GM23338 (cell line): ENCODE data around the gene FICD. TPM values are rescaled to one million over a fixed set of nuclear protein-coding genes. Genes with fewer than 3 reads are reported as not detected.

Experiments used
- ATAC-seq: fragments of 200-7000 bp; cut with Tn5 transposase; 3 replicates; pipeline ENCODE4 v1.9.1; 2020
- DNase-seq: peaks from one replicate; pipeline ENCODE4 v3.0.0-alpha.2; 2015; ENCODE audit warnings: low spot score
- H2AFZ ChIP-seq: fragments of 200-600 bp; sonication (generic); 2 replicates; pipeline ENCODE4 v1.8.0; 2016; ENCODE audit warnings: antibody characterized with exemption, mild to moderate bottlenecking, moderate library complexity
- H3F3A ChIP-seq: fragments of 200-600 bp; sonication (generic); replicated peaks from 2 replicates; pipeline ENCODE4 v1.8.0; 2017; ENCODE audit warnings: antibody characterized with exemption, mixed run types, low read depth
- H3K27ac ChIP-seq: fragments of 200-600 bp; sonication (generic); 2 replicates; pipeline ENCODE4 v1.6.1; 2016; ENCODE audit warnings: low read depth
- H3K27me3 ChIP-seq: fragments of 200-600 bp; sonication (generic); 2 replicates; pipeline ENCODE4 v1.8.0; 2016; ENCODE audit warnings: mild to moderate bottlenecking, mixed run types, moderate library complexity; ENCODE audit not compliant: insufficient read depth
- H3K36me3 ChIP-seq: fragments of 200-600 bp; sonication (generic); 2 replicates; pipeline ENCODE4 v1.8.0; 2016; ENCODE audit warnings: mild to moderate bottlenecking; ENCODE audit not compliant: insufficient read depth
- H3K4me1 ChIP-seq: fragments of 200-600 bp; sonication (generic); 2 replicates; pipeline ENCODE4 v1.8.0; 2016; ENCODE audit warnings: mild to moderate bottlenecking, moderate library complexity; ENCODE audit not compliant: insufficient read depth
- H3K4me2 ChIP-seq: fragments of 200-600 bp; sonication (generic); 2 replicates; pipeline ENCODE4 v1.7.1; 2017; ENCODE audit warnings: mixed run types
- H3K4me3 ChIP-seq: fragments of 200-600 bp; sonication (generic); 2 replicates; pipeline ENCODE4 v1.6.1; 2016; ENCODE audit warnings: mixed run types
- H3K79me2 ChIP-seq: fragments of 200-600 bp; sonication (generic); replicated peaks from 2 replicates; pipeline ENCODE4 v1.8.0; 2017; ENCODE audit warnings: mild to moderate bottlenecking; ENCODE audit not compliant: insufficient read depth
- H3K9me2 ChIP-seq: fragments of 200-600 bp; sonication (generic); 2 replicates; pipeline ENCODE4 v1.8.0; 2017; ENCODE audit not compliant: insufficient read depth
- H4K20me1 ChIP-seq: fragments of 200-600 bp; sonication (generic); replicated peaks from 2 replicates; pipeline ENCODE4 v1.8.0; 2017; ENCODE audit warnings: mild to moderate bottlenecking; ENCODE audit not compliant: insufficient read depth
- H3K27ac Mint-ChIP-seq: 2 replicates; pipeline ENCODE4 v1.8.0; 2020; ENCODE audit warnings: inconsistent platforms, mild to moderate bottlenecking, moderate library complexity, mixed read lengths
- H3K27me3 Mint-ChIP-seq: 3 replicates; pipeline ENCODE4 v1.8.0; 2022; ENCODE audit warnings: low read depth, mild to moderate bottlenecking, moderate library complexity, mixed read lengths, inconsistent platforms; ENCODE audit not compliant: insufficient read depth, poor library complexity
- H3K36me3 Mint-ChIP-seq: 3 replicates; pipeline ENCODE4 v1.8.0; 2021; ENCODE audit warnings: low read depth, mild to moderate bottlenecking, inconsistent platforms, moderate library complexity, mixed read lengths
- H3K4me1 Mint-ChIP-seq: 3 replicates; pipeline ENCODE4 v1.8.0; 2020; ENCODE audit warnings: mild to moderate bottlenecking, inconsistent platforms, mixed read lengths
- H3K4me3 Mint-ChIP-seq: 3 replicates; pipeline ENCODE4 v1.8.0; 2021; ENCODE audit warnings: moderate library complexity, mild to moderate bottlenecking, inconsistent platforms, mixed read lengths
- H3K9me3 Mint-ChIP-seq: 3 replicates; pipeline ENCODE4 v1.8.0; 2020; ENCODE audit warnings: moderate library complexity, mild to moderate bottlenecking, inconsistent platforms, mixed read lengths
- CREB1 ChIP-seq: fragments of 250-450 bp; sonication (Bioruptor Pico); IDR thresholded peaks from 2 replicates; pipeline ENCODE4 v1.5.0; 2020; ENCODE audit warnings: low read depth, mild to moderate bottlenecking, moderate library complexity
- CTCF ChIP-seq, 2 experiments: fragments of 200-600 bp in 1 of 2; sonication (generic) in 1 of 2; conservative IDR thresholded peaks; 2 replicates each; pipeline versions ENCODE4 v1.5.1 to v1.6.1; 2016 to 2017; ENCODE audit warnings: antibody characterized with exemption in 2 of 2, low read depth in 2 of 2, mild to moderate bottlenecking in 2 of 2, moderate library complexity in 1 of 2
- EZH2 ChIP-seq: fragments of 200-600 bp; sonication (generic); IDR thresholded peaks from one replicate; pipeline ENCODE4 v1.8.0; 2017; ENCODE audit warnings: antibody characterized with exemption, mild to moderate bottlenecking, low read depth; ENCODE audit not compliant: unreplicated experiment
- EZH2phosphoT487 ChIP-seq: fragments of 200-600 bp; sonication (generic); IDR thresholded peaks from one replicate; pipeline ENCODE4 v1.8.1; 2018; ENCODE audit warnings: antibody characterized with exemption; ENCODE audit not compliant: unreplicated experiment
- JUNB ChIP-seq: IDR thresholded peaks from one replicate; pipeline ENCODE4 v1.6.1; 2016; ENCODE audit warnings: antibody characterized with exemption; ENCODE audit not compliant: unreplicated experiment
- NANOG ChIP-seq: IDR thresholded peaks from 2 replicates; pipeline ENCODE4 v1.6.1; 2016; ENCODE audit warnings: antibody characterized with exemption, borderline replicate concordance
- POLR2AphosphoS5 ChIP-seq: IDR thresholded peaks from 2 replicates; pipeline ENCODE4 v1.6.1; 2016; ENCODE audit warnings: antibody characterized with exemption, low read depth
- STAT1 ChIP-seq: IDR thresholded peaks from one replicate; pipeline ENCODE4 v1.6.1; 2016; ENCODE audit warnings: antibody characterized with exemption; ENCODE audit not compliant: unreplicated experiment
- ZNF114 ChIP-seq: fragments of 250-450 bp; sonication (Bioruptor Pico); IDR thresholded peaks from 2 replicates; pipeline ENCODE4 v1.5.0; 2020; ENCODE audit warnings: mild to moderate bottlenecking, moderate library complexity
- ZNF462 ChIP-seq: fragments of 250-450 bp; sonication (Bioruptor Pico); IDR thresholded peaks from 2 replicates; pipeline ENCODE4 v1.5.0; 2020; ENCODE audit warnings: mild to moderate bottlenecking, moderate library complexity
- polyA plus RNA-seq: library from polyadenylated mRNA; unstranded; fragments of >200 nt; fragmentation: Nextera tagmentation; extraction: Ambion mirVana; gene quantifications from 2 replicates; pipeline ENCODE4 v1.2.1, GENCODE V29; 2016
- total RNA-seq: library from RNA; depleted of rRNA; stranded (reverse); fragments of >200 nt; shearing (Covaris generic); gene quantifications from 2 replicates; pipeline ENCODE4 v1.2.3, GENCODE V29; 2014

Gene FICD
- total and polyA plus RNA-seq, 2 experiments from 2014 or later: 4.9 to 5.3 TPM

- no peak for TF ChIP-seq ZNF114
- no peaks in the 10 kb centered on the region for H3K9me2 ChIP-seq
- H3K4me1 ChIP-seq: no peaks in the 10 kb centered on the region
- peaks cover 8% of the 10 kb centered on the region; the same call in 1 of the 2 replicates for H3F3A ChIP-seq
- H3K4me3 ChIP-seq: no peak overlapping the region
- ATAC-seq: no peak
- no peak overlapping the region for H2AFZ ChIP-seq
- peaks cover 19% of the 10 kb centered on the region for H3K79me2 ChIP-seq
- no peaks in the 10 kb centered on the region for H3K27me3 ChIP-seq
- Mint-ChIP-seq H3K27ac (no peak overlapping the region), H3K9me3 (no peaks in the 10 kb centered on the region), H3K4me3 (no peak overlapping the region), H3K4me1 (no peaks in the 10 kb centered on the region; the same call in 2 of the 3 replicates), H3K36me3 (peaks cover 53% of the 10 kb centered on the region), H3K27me3 (no peaks in the 10 kb centered on the region)
- H3K36me3 ChIP-seq: peaks cover 50% of the 10 kb centered on the region
- H3K4me2 ChIP-seq: no peak overlapping the region
- no peak overlapping the region for H3K27ac ChIP-seq
- H4K20me1 ChIP-seq: peaks cover 7% of the 10 kb centered on the region; the same call in 1 of the 2 replicates
- DNase-seq: no peak
Measured at GRCh38 chr12:108567406-108568337, 52.6 kb downstream of the FICD start.

- no peak overlapping the region for H3K4me3 Mint-ChIP-seq
- no peak overlapping the region for H2AFZ ChIP-seq
- H3K4me1 ChIP-seq: no peaks in the 10 kb centered on the region
- H3K27ac ChIP-seq: no peak overlapping the region
- H3F3A ChIP-seq: peaks cover 8% of the 10 kb centered on the region; the same call in 1 of the 2 replicates
- peaks cover 10% of the 10 kb centered on the region for H3K79me2 ChIP-seq
- H3K36me3 Mint-ChIP-seq: peaks cover 53% of the 10 kb centered on the region
- H3K9me3 Mint-ChIP-seq: no peaks in the 10 kb centered on the region
- H3K9me2 ChIP-seq: no peaks in the 10 kb centered on the region
- no peaks in the 10 kb centered on the region for H3K27me3 ChIP-seq
- H3K4me3 ChIP-seq: no peak overlapping the region
- H3K4me2 ChIP-seq: no peak overlapping the region
- H3K27ac Mint-ChIP-seq: no peak overlapping the region
- no peaks in the 10 kb centered on the region for H3K4me1 Mint-ChIP-seq
- H3K27me3 Mint-ChIP-seq: no peaks in the 10 kb centered on the region
- peaks cover 50% of the 10 kb centered on the region for H3K36me3 ChIP-seq
- DNase-seq (no peak), ATAC-seq (no peak)
- H4K20me1 ChIP-seq: peaks cover 7% of the 10 kb centered on the region; the same call in 1 of the 2 replicates
- TF ChIP-seq JUNB (no peak), NANOG (no peak), STAT1 (no peak), ZNF462 (no peak), POLR2AphosphoS5 (no peak), EZH2 (no peak), CTCF (conservative IDR thresholded peaks at IDR 0.05; ENCODE audit: low read depth in 2 of 2) (no peak), EZH2phosphoT487 (no peak), CREB1 (CRISPR knock-in tag) (no peak)
Measured at GRCh38 chr12:108568338-108569154, 53.5 kb downstream of the FICD start.
